IMR-90 (cell line): ENCODE data around the gene ALOX12.

ENCODE experiments used
- CTCF ChIP-seq: conservative IDR thresholded peaks from 2 replicates; pipeline ENCODE4 v1.5.1; 2012; ENCODE audit warnings: mild to moderate bottlenecking, low read depth, low read length, improper control_type of control experiment
- FOS ChIP-seq: fragments of 150-350 bp; IDR thresholded peaks from 2 replicates; pipeline ENCODE4 v1.6.1; 2016; ENCODE audit warnings: low read depth, low read length
- POLR2A ChIP-seq: IDR thresholded peaks from 2 replicates; pipeline ENCODE4 v1.6.1; 2012; ENCODE audit warnings: mild to moderate bottlenecking, low read depth, low read length
- SMC3 ChIP-seq: fragments of 150-350 bp; IDR thresholded peaks from 2 replicates; pipeline ENCODE4 v1.6.1; 2016; ENCODE audit warnings: low read depth, mild to moderate bottlenecking, antibody characterized with exemption, low read length, moderate library complexity

- no peak for TF ChIP-seq CTCF
- no peak for TF ChIP-seq SMC3
- no peak for TF ChIP-seq FOS
- no peak for TF ChIP-seq POLR2A
These were observed 46.0 kb downstream of the ALOX12 start for GRCh38 chr17:7041607-7042500.
